ENCODE results near the gene DCAF17. TPM values are rescaled to one million over a fixed set of nuclear protein-coding genes. Genes with fewer than 3 reads are reported as not detected.

DCAF17 gene
- total RNA-seq, 4 donors from 2014 or later = 12.0 to 22.8 (median 14.3) TPM

DNA sequence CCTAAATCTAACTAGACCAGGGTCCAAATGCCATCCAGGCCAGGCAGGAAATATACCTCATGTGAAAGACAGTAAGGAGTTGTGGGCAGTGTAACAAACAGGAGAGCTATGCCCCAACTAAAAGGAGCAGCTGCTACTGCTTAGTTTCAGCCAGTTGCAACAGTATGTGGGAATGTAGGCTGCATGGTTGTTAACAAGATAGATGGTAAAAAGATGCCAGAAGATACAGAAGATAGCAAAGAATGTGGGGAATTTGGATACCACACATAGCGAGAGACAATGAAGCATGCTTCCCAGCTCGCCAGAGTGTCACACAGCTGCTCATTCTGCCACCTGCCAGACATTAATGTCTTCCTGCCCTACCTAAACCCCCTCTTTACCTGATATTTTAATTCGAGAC lies 48.9 kb downstream of the DCAF17 start:
- Histone ChIP-seq H3K9me3 (no peaks in the 10 kb centered on the region), H3K27ac (replicated peaks in 1 of 4) (no peak overlapping the region), H3K4me1 (no peaks in the 10 kb centered on the region), H3K27me3 (no peaks in the 10 kb centered on the region), H3K36me3 (peaks cover 0 to 44% (median 15%) of the 10 kb centered on the region in 4 donors), H3K4me3 (no peak overlapping the region)
- no peak for DNase-seq (ENCODE audit: extremely low spot score)
- TF ChIP-seq POLR2A (IDR thresholded peaks at IDR 0.05; ENCODE audit: low read depth) (no peak), CTCF (IDR thresholded peaks at IDR 0.05) (no peak), POLR2AphosphoS5 (IDR thresholded peaks at IDR 0.05) (no peak), EP300 (IDR thresholded peaks at IDR 0.05) (no peak)
- intact Hi-C loops (cut with DNase I) = no loop called here
- 80% methylated on average over 3 of the region's 3 CpGs for whole genome bisulfite sequencing

GRCh38 chr2:171483793-171484192 lies 49.8 kb downstream of the DCAF17 start:
- DNase-seq (ENCODE audit: extremely low spot score) = no peak
- intact Hi-C loops (cut with DNase I) = no loop called here
- no peaks in the 10 kb centered on the region for H3K9me3 ChIP-seq
- no peak overlapping the region for H3K27ac ChIP-seq (replicated peaks in 1 of 4)
- no peaks in the 10 kb centered on the region for H3K4me1 ChIP-seq
- H3K4me3 ChIP-seq = no peak overlapping the region
- TF ChIP-seq CTCF (IDR thresholded peaks at IDR 0.05) (no peak), POLR2A (IDR thresholded peaks at IDR 0.05; ENCODE audit: low read depth) (no peak), EP300 (IDR thresholded peaks at IDR 0.05) (no peak), POLR2AphosphoS5 (IDR thresholded peaks at IDR 0.05) (no peak)
- H3K36me3 ChIP-seq = peaks cover 0 to 39% (median 14%) of the 10 kb centered on the region in 4 donors
- H3K27me3 ChIP-seq = no peaks in the 10 kb centered on the region
- WGBS = 76% methylated on average over 2 of the region's 2 CpGs

DNA sequence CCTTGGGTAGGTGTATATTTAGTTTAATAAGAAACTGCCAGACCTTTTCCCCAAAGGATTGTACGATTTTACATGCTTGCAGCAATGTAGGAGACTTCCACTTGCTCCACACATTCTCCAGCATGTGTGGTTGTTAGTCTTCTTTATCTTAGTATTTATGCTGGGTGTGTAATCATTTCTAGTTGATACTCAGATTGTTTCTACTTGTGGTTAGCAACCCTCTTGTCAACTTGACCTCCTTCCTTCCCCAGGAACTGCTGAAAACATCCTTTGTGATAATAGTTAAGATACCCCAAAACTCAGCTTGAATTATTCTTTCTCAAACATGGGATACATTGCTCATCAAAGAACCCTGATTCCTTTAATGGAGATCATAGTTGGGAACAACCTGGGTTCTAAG lies 51.1 kb downstream of the DCAF17 start:
- Histone ChIP-seq H3K27me3 (no peaks in the 10 kb centered on the region), H3K9me3 (no peaks in the 10 kb centered on the region), H3K4me3 (no peak overlapping the region), H3K4me1 (no peaks in the 10 kb centered on the region), H3K36me3 (peaks cover 0 to 28% (median 9%) of the 10 kb centered on the region in 4 donors), H3K27ac (replicated peaks in 1 of 4) (no peak overlapping the region)
- 83% methylated on average over 1 of the region's 1 CpG for WGBS
- TF ChIP-seq POLR2AphosphoS5 (IDR thresholded peaks at IDR 0.05) = no peak
- TF ChIP-seq EP300 (IDR thresholded peaks at IDR 0.05) = no peak
- TF ChIP-seq CTCF (IDR thresholded peaks at IDR 0.05) = no peak
- TF ChIP-seq POLR2A (IDR thresholded peaks at IDR 0.05; ENCODE audit: low read depth) = no peak
- no peak for DNase-seq (ENCODE audit: extremely low spot score)
- intact Hi-C loops (cut with DNase I) = no loop called here

DNA sequence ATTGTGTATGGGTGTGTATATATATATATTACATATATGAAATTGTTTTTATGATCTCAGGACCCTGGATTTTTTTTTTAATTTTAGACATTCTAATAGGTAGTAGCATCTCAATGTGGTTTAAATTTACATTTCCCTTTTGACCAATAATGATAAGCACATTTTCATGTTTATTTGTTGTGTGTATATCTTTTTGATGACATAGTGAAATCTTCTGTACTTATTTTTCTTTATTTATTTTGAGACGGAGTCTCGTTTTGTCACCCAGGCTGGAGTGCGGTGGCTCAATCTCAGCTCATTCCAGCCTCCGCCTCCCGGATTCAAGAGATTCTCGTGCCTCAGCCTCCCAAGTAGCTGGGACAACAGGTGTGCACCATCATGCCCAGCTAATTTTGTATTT lies 53.2 kb downstream of the DCAF17 start:
- no peak for DNase-seq (ENCODE audit: extremely low spot score)
- TF ChIP-seq POLR2AphosphoS5 (IDR thresholded peaks at IDR 0.05) (no peak), EP300 (IDR thresholded peaks at IDR 0.05) (no peak), POLR2A (IDR thresholded peaks at IDR 0.05; ENCODE audit: low read depth) (no peak), CTCF (IDR thresholded peaks at IDR 0.05) (no peak)
- intact Hi-C loops (cut with DNase I) = no loop called here
- Histone ChIP-seq H3K9me3 (no peaks in the 10 kb centered on the region), H3K4me3 (no peak overlapping the region), H3K27ac (replicated peaks in 1 of 4) (no peak overlapping the region), H3K4me1 (no peaks in the 10 kb centered on the region), H3K27me3 (no peaks in the 10 kb centered on the region), H3K36me3 (peaks cover 0 to 10% (median 0%) of the 10 kb centered on the region in 4 donors)
- 100% methylated on average over 6 of the region's 6 CpGs for WGBS

DNA sequence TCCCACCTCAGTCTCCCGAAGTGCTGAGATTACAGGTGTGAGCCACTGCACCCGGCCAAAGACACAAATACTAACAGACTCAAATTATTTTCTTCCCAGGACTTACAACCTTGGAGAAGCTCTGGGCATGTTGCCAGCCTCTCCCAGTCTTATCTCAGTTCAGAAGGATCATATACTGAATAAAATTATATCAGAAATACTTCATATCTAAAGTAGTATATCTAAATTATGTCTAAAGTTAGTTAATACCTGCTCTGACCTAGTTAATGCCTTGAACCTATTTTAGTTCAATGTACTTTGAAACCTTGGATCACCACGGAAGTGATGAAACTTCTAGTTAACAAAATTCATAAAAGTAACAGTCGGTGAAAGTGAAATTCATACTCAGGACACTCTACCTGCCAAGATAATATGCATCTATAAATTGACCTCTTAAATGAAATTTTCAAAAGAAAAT lies 53.8 kb downstream of the DCAF17 start:
- intact Hi-C loops (cut with DNase I) = no loop called here
- no peak for TF ChIP-seq POLR2AphosphoS5 (IDR thresholded peaks at IDR 0.05)
- TF ChIP-seq CTCF (IDR thresholded peaks at IDR 0.05) = no peak
- no peak for TF ChIP-seq EP300 (IDR thresholded peaks at IDR 0.05)
- no peak for TF ChIP-seq POLR2A (IDR thresholded peaks at IDR 0.05; ENCODE audit: low read depth)
- no peak for DNase-seq (ENCODE audit: extremely low spot score)
- peaks cover 0 to 8% (median 0%) of the 10 kb centered on the region in 4 donors for H3K36me3 ChIP-seq
- H3K27me3 ChIP-seq = no peaks in the 10 kb centered on the region
- WGBS = 89% methylated on average over 4 of the region's 4 CpGs
- H3K4me1 ChIP-seq = no peaks in the 10 kb centered on the region
- no peak overlapping the region for H3K4me3 ChIP-seq
- no peaks in the 10 kb centered on the region for H3K9me3 ChIP-seq
- no peak overlapping the region for H3K27ac ChIP-seq (replicated peaks in 1 of 4)
